OCI-LY1 (cell line): ENCODE data around the gene PACC1.

Experiments
- EZH2 ChIP-seq: fragments of 200-600 bp; sonication (generic), shearing (Covaris generic); IDR thresholded peaks from 2 replicates; pipeline ENCODE4 v1.8.0; 2017; ENCODE audit warnings: borderline replicate concordance, mixed run types, mild to moderate bottlenecking, antibody characterized with exemption, low read length, moderate library complexity, mixed read lengths
- TF ChIP-seq, protein P1 (sequence below): fragments of 200-600 bp; sonication (generic), shearing (Covaris generic); IDR thresholded peaks from 2 replicates; pipeline ENCODE4 v1.5.1; 2017; ENCODE audit warnings: mild to moderate bottlenecking, antibody characterized with exemption, low read length, moderate library complexity, mixed read lengths

DNA sequence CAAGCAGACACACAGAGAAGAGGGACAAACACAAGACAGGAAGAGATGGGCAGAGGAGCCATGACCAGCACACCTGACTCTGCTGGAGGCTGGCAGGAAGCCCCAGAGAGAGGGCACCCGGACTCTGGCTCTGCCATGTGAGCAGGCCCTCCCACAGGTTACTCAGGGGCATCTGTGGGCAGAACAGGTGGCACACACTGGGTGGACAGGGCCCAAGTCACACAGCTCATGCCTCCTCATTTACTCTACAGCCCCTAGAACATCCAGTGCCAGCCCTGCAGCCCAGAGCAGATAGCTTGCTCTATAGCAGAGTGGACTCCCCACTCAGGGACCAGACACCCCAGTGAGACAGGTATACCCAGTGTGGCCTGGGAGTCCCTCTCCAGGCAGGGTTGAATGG lies 28.7 kb downstream of the PACC1 start:
- TF ChIP-seq, protein P1, sequence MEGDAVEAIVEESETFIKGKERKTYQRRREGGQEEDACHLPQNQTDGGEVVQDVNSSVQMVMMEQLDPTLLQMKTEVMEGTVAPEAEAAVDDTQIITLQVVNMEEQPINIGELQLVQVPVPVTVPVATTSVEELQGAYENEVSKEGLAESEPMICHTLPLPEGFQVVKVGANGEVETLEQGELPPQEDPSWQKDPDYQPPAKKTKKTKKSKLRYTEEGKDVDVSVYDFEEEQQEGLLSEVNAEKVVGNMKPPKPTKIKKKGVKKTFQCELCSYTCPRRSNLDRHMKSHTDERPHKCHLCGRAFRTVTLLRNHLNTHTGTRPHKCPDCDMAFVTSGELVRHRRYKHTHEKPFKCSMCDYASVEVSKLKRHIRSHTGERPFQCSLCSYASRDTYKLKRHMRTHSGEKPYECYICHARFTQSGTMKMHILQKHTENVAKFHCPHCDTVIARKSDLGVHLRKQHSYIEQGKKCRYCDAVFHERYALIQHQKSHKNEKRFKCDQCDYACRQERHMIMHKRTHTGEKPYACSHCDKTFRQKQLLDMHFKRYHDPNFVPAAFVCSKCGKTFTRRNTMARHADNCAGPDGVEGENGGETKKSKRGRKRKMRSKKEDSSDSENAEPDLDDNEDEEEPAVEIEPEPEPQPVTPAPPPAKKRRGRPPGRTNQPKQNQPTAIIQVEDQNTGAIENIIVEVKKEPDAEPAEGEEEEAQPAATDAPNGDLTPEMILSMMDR, result no peak
- no peak for TF ChIP-seq EZH2
